ENCODE results near the gene SULT1A1.

SULT1A1 gene

DNA sequence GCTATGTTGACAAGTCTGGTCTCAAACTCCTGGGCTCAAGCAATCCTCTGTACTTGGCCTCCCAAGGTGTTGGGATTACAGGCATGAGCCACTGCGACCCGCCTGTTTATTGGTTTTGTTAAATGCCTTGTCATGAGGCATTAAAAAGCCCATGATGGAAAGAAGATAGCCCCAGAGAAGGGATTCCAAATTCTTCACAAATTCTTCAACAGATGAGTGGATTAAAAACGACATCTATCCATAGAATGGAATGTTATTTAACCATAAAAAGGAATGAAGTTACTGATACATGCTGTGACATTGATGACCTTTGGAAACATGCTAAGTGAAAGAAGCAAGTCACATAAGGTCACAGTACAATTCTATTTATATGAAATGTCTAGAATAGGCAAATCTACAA, 51.4 kb downstream of the SULT1A1 start:
- H3K36me3 ChIP-seq (ENCODE audit: control insufficient read depth, insufficient read depth, low read length): no peaks in the 10 kb centered on the region
- H3K27me3 ChIP-seq (ENCODE audit: control insufficient read depth, insufficient read depth, low read length): no peaks in the 10 kb centered on the region
- no peaks in the 10 kb centered on the region for H3K9me3 ChIP-seq (ENCODE audit: control insufficient read depth, low read length)
- H3K4me3 ChIP-seq (ENCODE audit: low read length): no peak overlapping the region
- no peak overlapping the region for H3K9ac ChIP-seq (ENCODE audit: low read length)
- H3K4me1 ChIP-seq (ENCODE audit: control insufficient read depth, insufficient read depth, low read length): peaks cover 5% of the 10 kb centered on the region

DNA sequence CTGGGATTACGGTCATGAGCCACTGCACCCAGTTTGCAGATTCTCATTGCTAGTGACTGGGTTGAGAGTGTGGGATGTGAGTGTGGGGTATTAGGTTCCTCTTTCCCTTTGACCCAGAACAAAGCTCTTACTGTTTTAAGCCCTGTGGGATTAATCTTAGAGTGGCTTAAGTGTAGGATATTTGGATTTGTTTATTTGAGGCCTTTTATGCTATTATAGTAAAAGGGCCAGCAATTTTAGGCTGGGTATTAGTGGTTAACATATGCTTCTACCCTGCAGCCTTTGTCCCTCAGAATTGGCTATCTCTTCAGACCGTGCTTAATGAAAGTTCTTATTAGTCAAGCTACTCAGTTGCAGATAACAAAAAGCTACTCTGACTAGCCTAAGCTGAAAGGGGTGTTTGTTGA, 52.9 kb downstream of the SULT1A1 start:
- Histone ChIP-seq H3K27me3 (ENCODE audit: control insufficient read depth, insufficient read depth, low read length) (no peaks in the 10 kb centered on the region), H3K36me3 (ENCODE audit: control insufficient read depth, insufficient read depth, low read length) (no peaks in the 10 kb centered on the region), H3K4me3 (ENCODE audit: low read length) (no peak overlapping the region), H3K4me1 (ENCODE audit: control insufficient read depth, insufficient read depth, low read length) (peaks cover 5% of the 10 kb centered on the region), H3K9me3 (ENCODE audit: control insufficient read depth, low read length) (no peaks in the 10 kb centered on the region), H3K9ac (ENCODE audit: low read length) (no peak overlapping the region)

DNA sequence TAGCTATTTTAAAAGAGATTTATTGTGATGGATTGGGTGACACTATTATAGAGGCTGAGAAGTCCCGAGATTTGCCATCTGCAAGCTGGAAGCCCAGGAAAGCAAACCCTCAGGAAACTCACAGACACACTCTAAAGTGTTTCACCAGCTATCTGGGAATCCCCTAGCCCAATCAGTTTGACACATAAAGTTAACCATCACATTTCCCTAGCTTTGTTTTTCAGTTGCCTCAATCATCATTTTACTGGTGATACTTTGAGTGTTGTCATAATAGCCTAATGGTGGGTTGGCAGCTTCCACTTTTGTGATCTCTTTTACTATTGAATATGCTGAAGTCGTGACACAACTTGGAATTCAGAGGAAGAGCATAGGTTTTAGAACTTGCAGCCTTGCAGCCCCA, 54.3 kb downstream of the SULT1A1 start:
- H3K4me1 ChIP-seq (ENCODE audit: control insufficient read depth, insufficient read depth, low read length): peaks cover 5% of the 10 kb centered on the region
- H3K27me3 ChIP-seq (ENCODE audit: control insufficient read depth, insufficient read depth, low read length): no peaks in the 10 kb centered on the region
- H3K9me3 ChIP-seq (ENCODE audit: control insufficient read depth, low read length): no peaks in the 10 kb centered on the region
- H3K36me3 ChIP-seq (ENCODE audit: control insufficient read depth, insufficient read depth, low read length): no peaks in the 10 kb centered on the region
- H3K9ac ChIP-seq (ENCODE audit: low read length): no peak overlapping the region
- H3K4me3 ChIP-seq (ENCODE audit: low read length): no peak overlapping the region

All from mucosa of stomach (tissue), 1 donor.